ENCODE data around the gene IDUA. TPM values are rescaled to one million over a fixed set of nuclear protein-coding genes. Genes with fewer than 3 reads are reported as not detected.

IDUA gene
- total and polyA plus RNA-seq, 2 donors (not counting 1 experiment from before 2014, with no cell fraction given): 57.0 to 67.4 TPM

DNA sequence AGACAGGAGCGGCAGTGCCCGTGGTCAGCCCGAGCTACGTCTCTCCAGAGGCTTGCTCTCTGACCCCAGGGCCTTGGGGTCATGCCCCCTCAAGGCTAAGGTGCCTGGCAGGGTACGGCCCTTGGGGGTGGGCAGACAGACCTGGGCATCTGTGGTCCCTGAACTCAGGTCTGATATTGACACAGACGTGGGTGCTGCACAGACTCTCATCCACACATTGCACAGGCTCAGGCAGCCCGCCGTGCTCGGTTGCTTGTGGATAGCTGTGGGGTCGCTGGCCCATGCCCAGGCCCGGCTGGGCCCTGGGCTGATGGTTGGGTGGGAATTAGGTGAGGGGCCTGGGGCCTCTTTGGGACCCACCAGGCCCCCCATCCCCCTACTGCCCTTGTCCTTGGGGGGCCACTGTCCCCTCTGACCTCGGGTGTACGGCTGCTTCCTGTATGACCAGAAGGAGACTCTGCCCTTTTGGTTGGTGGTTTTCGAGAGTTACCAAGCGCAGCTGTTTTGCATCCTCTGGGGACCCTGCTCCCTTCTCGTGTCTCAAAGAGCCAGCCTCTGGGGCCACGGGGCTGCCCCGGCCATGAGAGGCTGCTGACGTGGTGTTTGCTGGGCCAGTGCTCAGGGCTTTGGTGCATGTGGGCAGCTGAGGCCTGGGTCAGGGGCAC lies 34.7 kb downstream of the IDUA start:
- H3K4me3 ChIP-seq (ENCODE audit: control extremely low read depth in 1 of 5, extremely low read depth in 1 of 5, insufficient read depth in 1 of 5, low read depth in 2 of 5, low read length in 4 of 5): no peak overlapping the region
- intact Hi-C loops (cut with micrococcal nuclease): loop anchor here (1.0 kb wide), 1 partner anchor 9 kb away; no protein-coding TSS in a partner anchor
- DNase-seq: peak; percentile 80
- H3K27ac ChIP-seq (ENCODE audit: low read length in 2 of 2): peak overlapping the region; percentile 31 to 40
- WGBS (ENCODE audit: insufficient coverage): 35% methylated on average over 13 of the region's 19 CpGs
- H3K9me3 Mint-ChIP-seq (ENCODE audit: insufficient read depth): no peaks in the 10 kb centered on the region
- no peaks in the 10 kb centered on the region for H3K9me3 ChIP-seq (ENCODE audit: control extremely low read depth in 1 of 3, control insufficient read depth in 2 of 3, insufficient read depth in 1 of 3, low read length in 2 of 3)
- peak overlapping the region; percentile 75 for H3K4me3 Mint-ChIP-seq
- TF ChIP-seq, protein P1, sequence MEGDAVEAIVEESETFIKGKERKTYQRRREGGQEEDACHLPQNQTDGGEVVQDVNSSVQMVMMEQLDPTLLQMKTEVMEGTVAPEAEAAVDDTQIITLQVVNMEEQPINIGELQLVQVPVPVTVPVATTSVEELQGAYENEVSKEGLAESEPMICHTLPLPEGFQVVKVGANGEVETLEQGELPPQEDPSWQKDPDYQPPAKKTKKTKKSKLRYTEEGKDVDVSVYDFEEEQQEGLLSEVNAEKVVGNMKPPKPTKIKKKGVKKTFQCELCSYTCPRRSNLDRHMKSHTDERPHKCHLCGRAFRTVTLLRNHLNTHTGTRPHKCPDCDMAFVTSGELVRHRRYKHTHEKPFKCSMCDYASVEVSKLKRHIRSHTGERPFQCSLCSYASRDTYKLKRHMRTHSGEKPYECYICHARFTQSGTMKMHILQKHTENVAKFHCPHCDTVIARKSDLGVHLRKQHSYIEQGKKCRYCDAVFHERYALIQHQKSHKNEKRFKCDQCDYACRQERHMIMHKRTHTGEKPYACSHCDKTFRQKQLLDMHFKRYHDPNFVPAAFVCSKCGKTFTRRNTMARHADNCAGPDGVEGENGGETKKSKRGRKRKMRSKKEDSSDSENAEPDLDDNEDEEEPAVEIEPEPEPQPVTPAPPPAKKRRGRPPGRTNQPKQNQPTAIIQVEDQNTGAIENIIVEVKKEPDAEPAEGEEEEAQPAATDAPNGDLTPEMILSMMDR (IDR thresholded peaks at IDR 0.05): no peak
- no peak for TF ChIP-seq EZH2 (IDR thresholded peaks at IDR 0.05; ENCODE audit: borderline replicate concordance, insufficient read depth, low read depth, low read length, poor library complexity, severe bottlenecking)
- no peak overlapping the region for H3K9ac ChIP-seq (ENCODE audit: low read length)
- peaks cover 33% of the 10 kb centered on the region for H3K4me1 Mint-ChIP-seq
- ATAC-seq (ENCODE audit: low read depth): peak; percentile 74
- POLR2A ChIA-PET: interaction anchor here (0.7 to 1.2 kb wide), 3 partner anchors 11 to 99 kb away, joined by 3 to 13 read pairs (median 3); partner anchors contain the start of gene FGFRL1
- peak overlapping the region; percentile 73 for H3K4me2 ChIP-seq (replicated peaks; ENCODE audit: low read depth, low read length, poor library complexity, severe bottlenecking)
- CTCF ChIA-PET: interaction anchor here (1.0 kb wide), 1 partner anchor 246 kb away, joined by 4 read pairs; no protein-coding TSS in a partner anchor
- H3K4me1 ChIP-seq (ENCODE audit: control insufficient read depth in 2 of 2, insufficient read depth in 2 of 2, low read length in 2 of 2): peaks cover 24 to 39% of the 10 kb centered on the region in 2 donors
- no peaks in the 10 kb centered on the region for H3K27me3 ChIP-seq (replicated peaks in 1 of 4; ENCODE audit: control extremely low read depth in 1 of 4, control insufficient read depth in 3 of 4, insufficient read depth in 4 of 4, low read length in 3 of 4)
- H3K27me3 Mint-ChIP-seq: no peaks in the 10 kb centered on the region
- H3K79me2 ChIP-seq (ENCODE audit: control insufficient read depth, insufficient read depth, low read length): no peaks in the 10 kb centered on the region
- H4K20me1 ChIP-seq (ENCODE audit: control insufficient read depth, insufficient read depth, low read length, poor library complexity, severe bottlenecking): no peaks in the 10 kb centered on the region
- H3K27ac Mint-ChIP-seq: peak overlapping the region; percentile 84
- peaks cover 0 to 2% of the 10 kb centered on the region in 2 experiments for H3K36me3 ChIP-seq (replicated peaks in 1 of 2; ENCODE audit: control extremely low read depth in 1 of 2, control insufficient read depth in 1 of 2, extremely low read depth in 1 of 2, insufficient read depth in 2 of 2, low read length in 1 of 2)
- H2AFZ ChIP-seq (ENCODE audit: insufficient read depth, low read depth, low read length, poor library complexity, severe bottlenecking): peak overlapping the region; percentile 23

All from B cell (primary cell).